IMR-90 (cell line): ENCODE data around the gene KPNA5. TPM values are rescaled to one million over a fixed set of nuclear protein-coding genes. Genes with fewer than 3 reads are reported as not detected.

Experiments
- ATAC-seq: fragments of 200-7000 bp; cut with Tn5 transposase; 2 replicates; pipeline ENCODE4 v1.9.1; 2020; ENCODE audit warnings: low read depth, mild to moderate bottlenecking, moderate library complexity
- BruUV-seq: library from RNA; stranded (reverse); fragments of 400-500 nt; replicated peaks from 2 replicates; lab custom pipeline; 2021; lab: Mats Ljungman, UMichigan
- CTCF ChIA-PET: fragments of 300-600 bp; formaldehyde crosslinking; extraction: SDS; loops from one replicate; lab custom pipeline; 2021; ENCODE audit warnings: antibody characterized with exemption; lab: Yijun Ruan, JAX
- POLR2A ChIA-PET: fragments of 300-600 bp; sonication (Branson Sonifier 250); formaldehyde crosslinking; loops from one replicate; lab custom pipeline; 2022; ENCODE audit warnings: antibody characterized with exemption; ENCODE audit not compliant: unreplicated experiment; lab: Charles Lee
- DNase-seq: peaks from one replicate; pipeline ENCODE4 v3.0.0; 2013
- H2AFZ ChIP-seq: replicated peaks from 2 replicates; pipeline ENCODE3; 2013; ENCODE audit warnings: low read length, mild to moderate bottlenecking; ENCODE audit not compliant: poor library complexity
- H2AK5ac ChIP-seq: 2 replicates; pipeline ENCODE4 v1.6.1; 2013; ENCODE audit warnings: low read depth, low read length, inconsistent platforms
- H2AK9ac ChIP-seq: replicated peaks from 2 replicates; pipeline ENCODE3; 2013; ENCODE audit warnings: mild to moderate bottlenecking, low read depth, low read length, moderate library complexity; ENCODE audit not compliant: poor library complexity
- H2BK120ac ChIP-seq: 2 replicates; pipeline ENCODE4 v1.6.1; 2013; ENCODE audit warnings: low read depth, low read length, inconsistent platforms
- H2BK15ac ChIP-seq: 3 replicates; pipeline ENCODE4 v1.6.1; 2013; ENCODE audit warnings: low read depth, low read length, inconsistent platforms
- H2BK20ac ChIP-seq: 2 replicates; pipeline ENCODE4 v1.6.1; 2013; ENCODE audit warnings: low read depth, mild to moderate bottlenecking, inconsistent platforms, low read length, moderate library complexity
- H2BK5ac ChIP-seq: 2 replicates; pipeline ENCODE4 v1.6.1; 2013; ENCODE audit warnings: mild to moderate bottlenecking, low read depth, low read length, inconsistent platforms; ENCODE audit not compliant: poor library complexity, severe bottlenecking
- H3K14ac ChIP-seq: replicated peaks from 2 replicates; pipeline ENCODE4 v1.6.1; 2013; ENCODE audit warnings: low read depth, low read length, inconsistent platforms
- H3K18ac ChIP-seq: 2 replicates; pipeline ENCODE4 v1.6.1; 2013; ENCODE audit warnings: low read depth, low read length, control low read depth
- H3K23ac ChIP-seq: 2 replicates; pipeline ENCODE4 v1.6.1; 2013; ENCODE audit warnings: low read depth, low read length, inconsistent platforms
- H3K27ac ChIP-seq: 2 replicates; pipeline ENCODE4 v1.5.1; 2013; ENCODE audit warnings: mild to moderate bottlenecking, control low read depth, low read length; ENCODE audit not compliant: insufficient read depth
- H3K27me3 ChIP-seq: 2 replicates; pipeline ENCODE4 v1.6.1; 2013; ENCODE audit warnings: low read length; ENCODE audit not compliant: control insufficient read depth, insufficient read depth
- H3K36me3 ChIP-seq: 2 replicates; pipeline ENCODE4 v1.6.1; 2013; ENCODE audit warnings: low read length, mixed read lengths; ENCODE audit not compliant: control insufficient read depth, insufficient read depth
- H3K4ac ChIP-seq: 2 replicates; pipeline ENCODE4 v1.6.1; 2013; ENCODE audit warnings: low read depth, low read length, inconsistent platforms
- H3K4me1 ChIP-seq: 2 replicates; pipeline ENCODE4 v1.6.1; 2013; ENCODE audit warnings: low read length, mixed read lengths; ENCODE audit not compliant: control insufficient read depth, insufficient read depth
- H3K4me2 ChIP-seq: 2 replicates; pipeline ENCODE4 v1.6.1; 2013; ENCODE audit warnings: low read depth, mild to moderate bottlenecking, control low read depth, low read length, moderate library complexity
- H3K4me3 ChIP-seq: 2 replicates; pipeline ENCODE4 v1.5.1; 2013; ENCODE audit warnings: low read depth, mild to moderate bottlenecking, control low read depth, low read length, moderate library complexity; ENCODE audit not compliant: insufficient read depth
- H3K56ac ChIP-seq: 2 replicates; pipeline ENCODE4 v1.6.1; 2013; ENCODE audit warnings: low read length, inconsistent platforms; ENCODE audit not compliant: insufficient read depth; ENCODE audit errors: extremely low read depth
- H3K79me1 ChIP-seq, 2 experiments: 2 replicates each; pipeline ENCODE4 v1.6.1; 2013; ENCODE audit warnings: low read length in 2 of 2, inconsistent platforms in 1 of 2, low read depth in 1 of 2
- H3K9ac ChIP-seq: 2 replicates; pipeline ENCODE4 v1.6.1; 2013; ENCODE audit warnings: low read depth, low read length, control low read depth
- H3K9me1 ChIP-seq: 2 replicates; pipeline ENCODE4 v1.6.1; 2013; ENCODE audit warnings: low read length, inconsistent platforms; ENCODE audit not compliant: insufficient read depth
- H3K9me3 ChIP-seq: 2 replicates; pipeline ENCODE4 v1.6.1; 2013; ENCODE audit warnings: low read length; ENCODE audit not compliant: control insufficient read depth, insufficient read depth
- H4K20me1 ChIP-seq: 2 replicates; pipeline ENCODE4 v1.6.1; 2013; ENCODE audit warnings: low read length, inconsistent platforms; ENCODE audit not compliant: insufficient read depth
- H4K5ac ChIP-seq: 2 replicates; pipeline ENCODE4 v1.6.1; 2013; ENCODE audit warnings: mild to moderate bottlenecking, low read depth, low read length, control low read depth
- H4K8ac ChIP-seq, 2 experiments: 2 replicates each; pipeline ENCODE4 v1.6.1; 2013; ENCODE audit warnings: low read depth in 2 of 2, low read length in 2 of 2, control low read depth in 1 of 2, inconsistent platforms in 1 of 2
- H4K91ac ChIP-seq: 2 replicates; pipeline ENCODE4 v1.6.1; 2013; ENCODE audit warnings: low read depth, low read length, inconsistent platforms; ENCODE audit not compliant: insufficient read depth
- BHLHE40 ChIP-seq: fragments of 150-350 bp; IDR thresholded peaks from 2 replicates; pipeline ENCODE4 v1.6.1; 2016; ENCODE audit warnings: mild to moderate bottlenecking, low read depth, low read length
- CEBPB ChIP-seq: IDR thresholded peaks from 2 replicates; pipeline ENCODE4 v1.6.1; 2012; ENCODE audit warnings: low read depth, low read length, improper control_type of control experiment
- CHD1 ChIP-seq: IDR thresholded peaks from 2 replicates; pipeline ENCODE4 v1.6.1; 2012; ENCODE audit warnings: low read depth, low read length, improper control_type of control experiment
- CTCF ChIP-seq: conservative IDR thresholded peaks from 2 replicates; pipeline ENCODE4 v1.5.1; 2012; ENCODE audit warnings: mild to moderate bottlenecking, low read depth, low read length, improper control_type of control experiment
- ELK1 ChIP-seq: fragments of 150-350 bp; IDR thresholded peaks from 2 replicates; pipeline ENCODE4 v1.6.1; 2016; ENCODE audit warnings: low read depth, mild to moderate bottlenecking, low read length, moderate library complexity, borderline replicate concordance
- FOS ChIP-seq: fragments of 150-350 bp; IDR thresholded peaks from 2 replicates; pipeline ENCODE4 v1.6.1; 2016; ENCODE audit warnings: low read depth, low read length
- MAFK ChIP-seq: IDR thresholded peaks from 2 replicates; pipeline ENCODE4 v1.6.1; 2012; ENCODE audit warnings: low read depth, low read length, improper control_type of control experiment
- MAZ ChIP-seq: IDR thresholded peaks from 2 replicates; pipeline ENCODE4 v1.6.1; 2012; ENCODE audit warnings: low read depth, mild to moderate bottlenecking, low read length, improper control_type of control experiment, moderate library complexity, borderline replicate concordance
- MXI1 ChIP-seq: IDR thresholded peaks from 2 replicates; pipeline ENCODE4 v1.6.1; 2012; ENCODE audit warnings: low read depth, mild to moderate bottlenecking, low read length, moderate library complexity, borderline replicate concordance
- NFE2L2 ChIP-seq: fragments of 150-350 bp; IDR thresholded peaks from 2 replicates; pipeline ENCODE4 v1.6.1; 2016; ENCODE audit warnings: low read depth, mild to moderate bottlenecking, low read length
- POLR2A ChIP-seq: IDR thresholded peaks from 2 replicates; pipeline ENCODE4 v1.6.1; 2012; ENCODE audit warnings: mild to moderate bottlenecking, low read depth, low read length
- RAD21 ChIP-seq: IDR thresholded peaks from 2 replicates; pipeline ENCODE4 v1.6.1; 2012; ENCODE audit warnings: low read length, improper control_type of control experiment
- RCOR1 ChIP-seq: IDR thresholded peaks from 2 replicates; pipeline ENCODE4 v1.6.1; 2012; ENCODE audit warnings: mild to moderate bottlenecking, low read length, improper control_type of control experiment; ENCODE audit not compliant: insufficient replicate concordance
- RFX5 ChIP-seq: IDR thresholded peaks from 2 replicates; pipeline ENCODE4 v1.8.0; 2012; ENCODE audit warnings: low read depth, mild to moderate bottlenecking, low read length, moderate library complexity
- SMC3 ChIP-seq: fragments of 150-350 bp; IDR thresholded peaks from 2 replicates; pipeline ENCODE4 v1.6.1; 2016; ENCODE audit warnings: low read depth, mild to moderate bottlenecking, antibody characterized with exemption, low read length, moderate library complexity
- WGBS, 2 experiments: methylation state at CpG; one replicate each; pipeline versions ENCODE4 v1.1.5 to v1.1.7; 2013; ENCODE audit warnings: missing lambda C conversion rate in 2 of 2; ENCODE audit not compliant: insufficient read length in 1 of 2; ENCODE audit errors: extremely low coverage in 2 of 2; 5-methylcytosine and 5-hydroxymethylcytosine counted together
- dilution Hi-C: fragments of 300-500 bp; cut with HindIII; formaldehyde crosslinking; loops from one replicate; pipeline ENCODE4 v1.14.3; 2018; ENCODE audit warnings: low sequenced_read_pairs; ENCODE audit not compliant: unreplicated experiment
- in situ Hi-C: fragments of 300-500 bp; cut with MboI; formaldehyde crosslinking; loops from 3 replicates; pipeline ENCODE4 v1.14.3; 2019; ENCODE audit warnings: low sequenced_read_pairs, inconsistent platforms, mixed read lengths
- intact Hi-C: fragments of 100-400 bp; cut with micrococcal nuclease; formaldehyde crosslinking; loops from 2 replicates; pipeline ENCODE4 v1.10.0; 2022
- polyA plus RNA-seq, 3 experiments: library from polyadenylated mRNA; depleted of rRNA; stranded (reverse); fragments of >200 nt; gene quantifications; 2 replicates each; pipeline ENCODE4 v1.2.3, GENCODE V29; 2012; ENCODE audit warnings: low replicate concordance in 1 of 3
- total RNA-seq: library from RNA; depleted of rRNA; stranded (reverse); fragments of >200 nt; gene quantifications from 2 replicates; pipeline ENCODE4 v1.2.3, GENCODE V29; 2012
- TF ChIP-seq, protein P1 (sequence below): fragments of 150-350 bp; IDR thresholded peaks from 2 replicates; pipeline ENCODE4 v1.6.1; 2017; ENCODE audit warnings: mild to moderate bottlenecking, antibody characterized with exemption, low read length, low read depth

KPNA5 gene
- total and polyA plus RNA-seq, 2 of the 4 experiments (the other 2 are of a cell fraction), result 2.2 to 5.9 TPM

- no peak for ATAC-seq
- no TSS peak for BruUV-seq
- dilution Hi-C loops (no loop called here), in situ Hi-C loops (no loop called here), intact Hi-C loops (no loop called here)
- Histone ChIP-seq H2AK5ac (no peak overlapping the region), H2BK5ac (no peak overlapping the region), H3K9ac (no peak overlapping the region), H3K9me3 (no peaks in the 10 kb centered on the region), H3K36me3 (no peaks in the 10 kb centered on the region), H3K4ac (no peak overlapping the region), H2BK120ac (no peak overlapping the region), H3K9me1 (no peaks in the 10 kb centered on the region), H3K14ac (no peak overlapping the region), H2AK9ac (no peak overlapping the region), H2BK15ac (no peak overlapping the region), H4K91ac (no peak overlapping the region), H3K4me3 (no peak overlapping the region), H3K56ac (no peak overlapping the region), H3K27me3 (peaks cover 11% of the 10 kb centered on the region), H2BK20ac (no peak overlapping the region), H4K5ac (no peak overlapping the region), H3K4me1 (no peaks in the 10 kb centered on the region), H4K20me1 (no peaks in the 10 kb centered on the region), H3K4me2 (no peak overlapping the region), H3K27ac (no peak overlapping the region), H4K8ac (no peak overlapping the region), H3K23ac (no peak overlapping the region), H3K18ac (no peak overlapping the region), H2AFZ (no peak overlapping the region), H3K79me1 (peaks cover 0 to 5% of the 10 kb centered on the region in 2 experiments; a peak in 2 of 4 replicates)
- peak; percentile 3 for DNase-seq
- WGBS, 2 experiments, result 67% methylated on average over 1 of the region's 4 CpGs; no CpG with 5 or more reads in 1 of the 2 experiments
- ChIA-PET POLR2A (no interaction called here), CTCF (interaction anchor here (0.5 kb wide), 1 partner anchor 21 kb away, joined by 3 read pairs; no protein-coding TSS in a partner anchor)
- TF ChIP-seq RFX5, result no peak
- TF ChIP-seq MAZ, result no peak
- TF ChIP-seq NFE2L2, result no peak
- TF ChIP-seq CTCF, result no peak
- no peak for TF ChIP-seq CEBPB
- TF ChIP-seq, protein P1, sequence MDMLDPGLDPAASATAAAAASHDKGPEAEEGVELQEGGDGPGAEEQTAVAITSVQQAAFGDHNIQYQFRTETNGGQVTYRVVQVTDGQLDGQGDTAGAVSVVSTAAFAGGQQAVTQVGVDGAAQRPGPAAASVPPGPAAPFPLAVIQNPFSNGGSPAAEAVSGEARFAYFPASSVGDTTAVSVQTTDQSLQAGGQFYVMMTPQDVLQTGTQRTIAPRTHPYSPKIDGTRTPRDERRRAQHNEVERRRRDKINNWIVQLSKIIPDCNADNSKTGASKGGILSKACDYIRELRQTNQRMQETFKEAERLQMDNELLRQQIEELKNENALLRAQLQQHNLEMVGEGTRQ, result no peak
- TF ChIP-seq BHLHE40, result no peak
- no peak for TF ChIP-seq MXI1
- no peak for TF ChIP-seq SMC3
- TF ChIP-seq CHD1, result no peak
- no peak for TF ChIP-seq FOS
- no peak for TF ChIP-seq RCOR1
- TF ChIP-seq MAFK, result no peak
- TF ChIP-seq RAD21, result no peak
- no peak for TF ChIP-seq ELK1
- no peak for TF ChIP-seq POLR2A
Measured at GRCh38 chr6:116672306-116672705, 8.7 kb upstream of the KPNA5 start.
